Bone marrow (tissue), 2 donors: ENCODE measurements around the gene MGAT4A.
"Not testable (repeated sequence)": the region's sequence is repeated elsewhere in the genome, so short reads cannot be mapped to it uniquely, and the experiment has no call there.

Experiments
- DNase-seq, 2 donors: peaks; one replicate each; lab custom pipeline; 2025; lab: John Stamatoyannopoulos, UW

The MGAT4A gene

DNA sequence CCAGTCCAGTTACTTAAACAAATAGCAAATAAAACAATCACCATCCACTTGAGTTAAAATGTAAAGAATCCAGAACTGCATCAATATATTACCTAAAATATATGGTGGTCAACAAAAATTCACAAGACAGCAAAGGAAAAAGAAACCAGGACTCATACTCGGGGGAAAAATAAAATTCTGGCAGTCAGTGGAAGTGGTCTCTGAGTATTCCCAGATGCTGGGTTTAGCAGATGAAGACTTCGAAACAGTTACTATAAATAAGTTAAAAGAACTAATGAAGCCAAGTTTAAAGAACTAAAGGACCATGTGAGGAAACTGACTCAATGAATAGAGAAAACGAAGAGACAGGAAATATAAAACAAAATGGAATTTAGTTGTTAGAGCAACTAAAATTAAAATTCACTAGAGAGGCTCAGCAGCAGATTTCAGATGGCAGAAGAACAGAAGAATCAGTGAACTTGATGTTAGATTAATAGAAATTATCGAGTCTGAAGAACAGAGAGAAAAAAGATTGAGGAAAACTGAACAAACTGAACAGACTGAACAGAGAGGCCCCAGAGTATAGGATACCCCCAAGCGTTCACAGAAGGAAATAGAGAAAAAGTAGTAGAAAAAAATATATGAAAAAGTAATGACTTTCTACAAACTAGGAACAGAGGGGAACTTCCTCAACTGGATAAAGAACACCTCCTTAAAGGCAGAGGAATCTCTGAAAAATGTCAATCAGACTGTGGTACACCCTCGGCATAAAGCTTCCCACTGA lies 27.9 kb downstream of the MGAT4A start:
- no peak for DNase-seq

DNA sequence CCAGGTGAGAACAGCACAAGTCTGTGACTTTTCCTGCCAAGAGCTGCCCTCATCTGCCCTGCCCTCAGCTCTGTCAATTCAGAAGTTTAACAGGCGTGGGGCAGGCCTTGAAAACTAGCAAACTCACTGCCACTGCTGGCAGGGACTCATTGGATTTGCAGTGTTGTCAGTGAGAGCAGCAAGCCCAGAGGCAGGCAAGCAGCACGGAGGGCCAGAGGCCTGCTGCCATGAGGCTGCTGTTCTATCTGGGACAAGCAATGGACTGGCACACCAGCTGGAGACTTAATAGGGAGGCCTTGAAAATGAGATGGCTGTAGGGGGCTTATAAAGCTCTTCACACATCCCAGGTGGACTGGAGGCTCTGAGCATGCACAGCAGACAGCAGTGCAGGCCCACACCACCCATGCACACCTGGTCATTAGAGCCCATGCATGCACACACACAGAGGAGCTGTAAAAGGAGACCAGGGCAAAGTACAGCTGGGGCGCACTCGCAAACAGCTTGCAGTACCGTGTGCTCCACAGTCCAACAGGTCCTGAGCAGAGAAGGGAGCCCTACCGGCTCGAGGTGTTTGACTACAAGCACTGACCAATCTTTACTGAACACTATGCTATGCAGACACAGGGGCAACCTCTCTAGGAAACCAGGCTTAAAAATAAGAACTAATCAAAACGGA lies 28.7 kb downstream of the MGAT4A start:
- no peak for DNase-seq

DNA sequence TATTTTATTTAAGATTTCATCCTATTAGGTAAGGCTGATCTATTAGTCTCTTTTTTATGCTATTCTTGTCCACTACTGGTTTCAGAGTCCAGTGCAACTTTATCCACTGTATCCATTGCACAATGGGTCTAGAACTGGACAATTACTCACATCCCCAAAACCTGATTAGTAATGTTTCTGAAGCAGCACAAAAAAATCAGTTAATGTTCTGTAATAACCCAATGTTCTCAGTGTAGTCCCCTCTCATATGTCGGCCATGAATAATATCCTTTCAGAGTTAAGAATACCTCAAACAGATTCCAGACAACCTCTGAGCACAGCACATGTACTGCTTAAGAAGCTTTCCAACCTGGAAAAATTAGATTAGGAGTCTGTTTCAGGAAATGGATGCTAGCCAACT lies 29.7 kb downstream of the MGAT4A start:
- no peak for DNase-seq

DNA sequence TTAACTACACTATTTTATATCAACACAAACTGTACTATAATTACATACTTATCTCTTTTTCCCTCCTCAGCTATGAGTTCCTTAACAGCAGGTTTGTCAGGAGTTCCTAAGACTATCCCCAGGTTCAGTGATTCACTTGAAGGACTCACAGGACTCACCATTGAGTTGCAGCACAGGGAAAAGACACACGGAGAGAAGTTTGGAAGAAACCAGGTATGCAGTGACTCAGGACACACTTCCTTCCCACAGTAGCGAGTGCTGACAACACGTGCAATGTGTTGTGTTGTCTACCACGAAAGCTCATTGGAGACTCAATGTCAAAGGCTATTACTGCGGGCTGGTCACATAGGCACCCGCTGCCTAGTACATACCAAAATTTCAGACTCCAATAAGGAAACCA lies 32.0 kb downstream of the MGAT4A start:
- no peak for DNase-seq

DNA sequence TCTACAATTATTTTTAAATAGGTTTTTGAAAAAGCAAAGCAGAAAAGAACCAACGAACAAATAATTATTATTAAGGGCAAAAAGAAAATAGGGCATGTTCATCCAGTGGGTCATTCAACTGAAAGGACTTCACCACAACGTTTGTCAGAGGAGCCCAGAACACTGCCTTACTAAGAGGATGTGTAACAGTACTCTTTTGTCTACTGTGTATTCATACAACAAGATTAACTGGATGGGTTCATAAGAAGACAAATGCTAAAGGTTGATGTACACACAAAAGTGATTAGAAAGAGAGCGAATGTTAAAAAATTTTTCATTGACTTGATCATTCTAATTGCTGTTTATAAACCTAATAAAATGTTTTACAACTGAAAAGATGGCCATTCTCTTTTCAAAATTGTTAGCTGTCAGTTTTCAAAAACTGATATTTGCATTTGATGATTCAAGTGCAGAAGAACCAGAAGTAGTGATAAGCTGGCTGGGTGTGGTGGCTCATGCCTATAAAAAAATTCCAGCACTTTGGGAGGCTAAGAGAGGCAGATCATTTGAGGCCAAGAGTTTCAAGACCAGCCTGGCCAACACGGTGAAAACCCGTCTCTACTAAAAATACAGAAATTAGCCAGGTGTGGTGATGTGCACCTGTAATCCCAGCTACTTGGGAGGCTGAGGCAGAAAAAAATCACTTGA lies 33.1 kb downstream of the MGAT4A start:
- DNase-seq = no peak

DNA sequence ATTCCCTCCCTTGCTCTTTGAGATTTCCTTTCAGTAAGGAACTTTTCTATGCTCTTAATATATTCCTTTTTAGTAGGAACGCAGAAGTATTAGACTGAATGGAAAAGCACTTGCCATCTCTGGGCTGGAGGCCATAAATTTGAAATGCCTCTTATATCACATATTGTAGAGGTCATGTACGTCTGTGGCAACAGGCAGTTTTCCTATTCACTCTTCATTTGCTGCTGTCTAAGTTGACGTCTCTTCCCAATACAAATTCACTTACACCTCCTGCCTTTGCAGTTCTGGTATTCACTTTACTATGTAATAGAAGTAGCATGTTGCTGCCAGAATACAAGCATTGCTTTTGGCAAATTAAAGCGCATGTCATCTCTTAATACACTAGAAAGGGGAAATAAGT lies 34.7 kb downstream of the MGAT4A start:
- DNase-seq = no peak

DNA sequence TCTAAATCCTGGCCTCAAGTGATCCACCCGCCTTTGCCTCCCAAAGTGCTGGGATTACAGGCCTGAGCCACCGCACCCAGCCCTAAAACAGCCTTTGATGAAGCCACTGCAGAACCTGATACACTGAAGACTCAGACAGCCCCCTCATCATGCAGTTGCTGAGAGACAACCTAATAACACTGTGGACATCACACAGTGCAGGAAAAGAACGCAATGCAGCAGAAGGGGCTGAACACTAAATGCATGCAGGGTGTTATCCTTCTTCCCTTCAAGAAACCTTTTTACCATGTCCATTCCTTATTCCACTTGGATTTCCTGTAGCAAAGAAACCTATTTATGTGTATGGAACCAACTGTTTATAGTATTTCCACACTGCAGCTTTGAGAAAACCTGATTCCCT lies 35.7 kb downstream of the MGAT4A start:
- DNase-seq = no peak

DNA sequence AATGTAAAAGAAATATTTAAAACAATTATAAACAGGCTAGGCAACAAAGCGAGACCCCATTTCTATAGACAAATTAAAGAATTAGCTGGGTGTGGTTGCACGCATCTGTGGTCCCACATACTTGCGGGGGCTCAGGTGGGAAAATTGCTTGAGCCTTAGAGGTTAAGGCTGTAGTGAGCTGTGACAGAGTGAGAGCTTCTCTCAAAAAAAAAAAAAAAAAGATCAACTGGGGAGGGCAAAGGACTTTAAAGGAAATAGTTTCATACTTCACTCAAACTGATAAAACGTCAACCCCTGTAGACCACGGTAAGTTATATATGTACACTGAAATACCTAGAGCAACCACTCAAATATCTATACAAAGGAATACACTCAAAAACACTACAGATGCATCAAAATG lies 37.5 kb downstream of the MGAT4A start:
- DNase-seq = no peak

DNA sequence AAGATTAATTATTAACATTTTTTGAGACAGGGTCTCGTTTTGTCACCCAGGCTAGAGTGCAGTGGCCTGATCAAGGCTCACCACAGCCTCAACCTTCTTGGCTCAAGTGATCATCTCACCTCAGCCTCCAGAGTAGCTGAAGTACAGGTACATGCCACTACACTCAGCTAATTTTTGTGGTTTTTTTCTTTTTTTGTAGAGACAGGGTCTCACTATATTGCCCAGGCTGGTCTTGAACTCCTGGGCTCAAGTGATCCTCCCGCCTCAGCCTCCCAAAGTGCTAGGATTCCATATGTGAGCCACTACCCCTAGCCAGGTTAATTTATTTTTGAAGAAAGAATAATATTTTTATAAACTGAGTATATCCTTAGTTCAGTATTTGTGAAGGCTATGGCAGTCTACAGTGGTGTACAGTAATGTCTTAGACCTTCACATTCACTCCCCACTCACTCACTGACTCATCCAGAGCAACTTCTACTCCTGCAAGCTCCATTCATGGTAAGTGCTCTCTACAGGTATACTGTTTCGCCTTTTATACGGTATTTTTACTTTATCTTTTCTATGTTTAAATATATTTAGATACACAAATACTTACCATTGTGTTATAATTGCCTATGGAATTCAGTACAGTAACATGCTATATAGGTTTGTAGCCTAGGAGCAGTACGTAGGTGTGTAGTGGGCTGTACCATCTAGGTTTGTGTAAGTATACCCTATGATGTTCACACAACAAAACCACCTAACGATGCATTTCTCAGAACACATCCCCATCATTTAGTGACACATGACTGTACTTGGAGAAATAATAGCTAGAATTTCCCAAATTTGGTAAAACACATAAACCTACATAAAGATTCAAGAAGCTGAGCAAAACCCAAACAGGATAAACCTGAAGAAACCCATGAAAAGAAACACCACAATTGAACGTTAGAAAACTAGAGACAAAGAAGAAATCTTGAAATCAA lies 38.6 kb downstream of the MGAT4A start:
- no peak for DNase-seq

DNA sequence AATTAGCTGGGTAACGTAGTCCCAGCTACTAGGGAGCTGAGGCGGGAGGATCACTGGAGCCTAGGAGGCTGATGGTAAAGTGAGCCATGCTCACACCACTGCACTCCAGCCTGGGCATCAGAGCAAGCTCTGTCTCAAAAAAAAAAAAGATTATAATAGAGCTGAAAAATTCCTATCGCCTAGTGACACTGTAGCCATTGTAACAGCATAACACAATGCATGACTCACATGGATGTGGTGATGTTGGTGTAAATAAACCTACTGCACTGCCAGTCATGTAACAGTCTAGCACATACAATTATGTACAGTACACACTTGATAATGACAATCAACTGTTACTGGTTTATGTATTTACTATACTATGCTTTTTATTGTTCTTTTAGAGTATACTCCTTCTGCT lies 39.6 kb downstream of the MGAT4A start:
- no peak for DNase-seq

DNA sequence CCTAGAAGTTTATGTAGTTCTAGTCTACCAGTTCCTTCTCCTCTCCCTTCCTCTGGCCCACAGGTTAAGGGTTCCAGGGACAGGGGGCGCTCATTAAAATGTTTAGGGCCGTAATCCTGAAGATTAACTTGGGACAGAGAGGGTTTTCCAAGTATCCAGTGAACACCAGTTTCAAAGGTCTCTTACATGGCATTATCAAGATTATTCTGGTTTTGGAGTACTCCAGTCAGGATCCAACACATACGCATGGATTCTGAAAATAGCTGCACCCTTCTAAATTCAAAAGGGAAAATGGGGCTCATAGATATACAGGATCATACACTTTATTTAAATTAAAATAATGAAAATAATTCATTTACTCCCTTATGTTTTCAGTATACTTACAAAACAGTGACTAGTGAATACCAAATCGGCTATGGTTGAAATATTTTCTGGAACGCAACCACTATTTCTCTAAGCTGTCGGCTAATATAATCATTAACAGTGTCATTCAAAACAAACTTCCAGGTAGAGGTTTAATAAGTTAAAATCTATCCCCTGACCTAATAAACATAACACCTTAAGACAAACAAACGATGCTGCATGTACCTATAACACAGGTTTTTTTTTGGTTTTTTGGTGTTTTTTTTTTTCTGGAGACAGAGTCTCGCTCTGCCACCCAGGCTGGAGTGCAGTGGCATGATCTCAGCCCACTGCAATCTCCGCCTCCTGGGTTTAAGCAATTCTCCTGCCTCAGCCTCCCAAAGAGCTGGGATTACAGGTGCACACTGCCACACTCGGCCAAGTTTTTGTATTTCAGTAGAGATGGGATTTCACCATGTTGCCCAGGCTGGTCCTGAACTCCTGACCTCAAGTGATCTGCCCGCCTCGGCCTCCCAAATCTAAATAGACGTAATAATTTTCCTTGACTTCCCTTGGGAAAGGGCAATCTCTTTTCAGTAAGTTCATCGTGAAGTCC lies 44.7 kb downstream of the MGAT4A start:
- no peak for DNase-seq

DNA sequence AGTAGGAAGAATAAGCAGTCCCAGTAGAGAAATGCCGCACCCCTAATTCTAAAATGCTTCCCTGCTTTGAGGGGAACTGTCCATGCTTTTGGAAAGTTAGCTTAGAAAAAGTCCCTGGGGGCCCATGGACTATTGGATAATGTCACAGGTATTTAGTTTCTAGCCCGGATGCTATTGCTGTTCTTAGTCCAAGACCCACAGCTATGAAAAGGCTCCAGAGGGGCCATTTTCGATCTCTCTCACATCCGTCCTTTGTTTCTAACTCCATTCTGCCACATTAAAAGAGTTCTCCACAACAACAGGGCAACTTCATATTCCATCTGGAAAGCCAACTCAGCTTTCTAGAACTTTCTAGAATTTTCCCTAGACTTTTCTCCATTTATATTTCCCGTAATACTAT lies 47.2 kb downstream of the MGAT4A start:
- no peak for DNase-seq

DNA sequence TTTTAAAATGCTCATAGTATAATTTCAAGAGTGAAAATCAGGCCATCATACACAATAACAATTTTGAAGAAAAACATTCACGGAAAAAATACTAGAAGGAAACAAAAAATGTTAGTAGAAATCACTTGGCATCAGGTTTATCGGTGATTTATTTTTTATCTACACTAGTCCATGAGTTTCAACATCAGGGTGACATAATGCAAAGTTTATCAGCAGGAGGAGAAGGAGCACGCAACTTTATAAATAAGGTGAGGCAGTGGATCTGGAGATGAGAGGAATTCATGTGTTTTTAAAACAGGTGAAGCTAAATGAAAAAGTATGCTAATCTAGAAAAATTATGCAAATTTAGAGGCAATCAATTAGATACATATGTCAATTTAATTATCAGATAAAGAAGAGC lies 54.2 kb downstream of the MGAT4A start:
- DNase-seq = no peak

DNA sequence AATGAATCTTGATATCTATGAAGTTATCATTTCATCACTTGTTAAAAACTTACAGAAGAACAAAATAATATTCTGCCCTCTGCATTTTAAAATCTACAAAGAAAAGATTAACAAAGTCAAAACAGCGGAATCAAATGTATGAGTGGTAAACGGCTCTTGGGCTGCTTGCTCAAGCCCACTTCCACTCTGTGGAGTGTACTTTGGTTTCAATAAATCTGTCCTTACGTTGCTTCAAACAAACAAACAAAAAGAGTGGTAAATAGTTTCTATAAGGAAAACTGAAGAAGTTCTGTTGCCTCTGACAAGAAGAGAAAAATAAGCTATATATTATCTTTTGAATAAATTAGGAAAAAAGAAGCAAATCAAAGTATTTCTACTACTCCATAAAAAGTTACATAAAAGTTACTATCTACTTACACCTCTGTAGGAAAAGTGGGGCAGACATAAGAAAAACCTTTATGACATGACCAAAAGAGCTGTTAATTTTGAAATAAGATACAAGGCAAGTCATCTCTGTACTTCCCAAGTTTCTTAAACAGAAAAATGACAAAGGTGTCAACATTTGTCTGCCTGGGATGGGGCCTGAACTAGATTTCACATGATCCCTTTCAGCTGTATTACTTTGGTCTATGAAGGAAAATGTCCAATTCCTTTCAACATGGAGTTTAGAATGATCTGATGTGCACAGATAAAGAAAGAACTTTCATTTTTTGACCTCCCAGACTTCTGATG lies 56.5 kb downstream of the MGAT4A start:
- DNase-seq = no peak

DNA sequence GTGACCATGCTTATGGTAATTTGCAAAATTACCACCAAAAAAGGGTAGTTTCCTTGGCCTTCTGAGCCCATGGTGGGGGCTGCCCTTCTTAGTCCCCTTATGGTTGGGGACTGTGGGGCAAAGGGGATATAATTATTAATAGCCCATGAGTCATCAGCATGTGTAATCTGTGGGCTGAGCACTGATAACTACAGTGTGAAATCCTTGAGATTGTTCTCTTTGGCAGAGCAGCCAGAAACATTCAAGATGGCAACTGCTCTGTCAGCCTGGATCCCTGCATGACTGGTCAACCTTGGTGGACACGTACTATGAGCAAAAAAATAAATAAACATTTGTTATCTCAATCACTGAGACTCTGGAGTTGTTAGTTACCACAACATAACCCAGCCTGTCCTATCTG lies 61.3 kb downstream of the MGAT4A start:
- DNase-seq = no peak

DNA sequence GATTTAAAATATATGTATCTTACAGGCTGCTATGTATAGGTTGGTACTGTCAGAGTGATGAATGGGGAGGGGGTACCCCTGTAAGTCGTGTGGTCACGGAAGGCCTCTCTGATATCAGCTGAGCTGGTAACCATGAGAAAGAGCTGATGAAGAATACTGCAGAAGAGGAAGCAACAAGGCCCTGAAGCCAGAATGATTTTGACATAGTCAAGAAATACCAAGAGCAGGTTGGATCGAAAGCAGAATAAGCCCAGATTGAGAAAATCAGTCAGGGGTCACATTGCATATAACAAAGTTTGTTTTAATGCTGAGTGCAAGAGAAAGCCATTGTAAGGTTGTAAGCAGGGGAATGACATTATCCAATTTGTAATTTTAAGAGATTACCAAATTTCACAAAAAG lies 65.3 kb downstream of the MGAT4A start:
- DNase-seq = no peak

DNA sequence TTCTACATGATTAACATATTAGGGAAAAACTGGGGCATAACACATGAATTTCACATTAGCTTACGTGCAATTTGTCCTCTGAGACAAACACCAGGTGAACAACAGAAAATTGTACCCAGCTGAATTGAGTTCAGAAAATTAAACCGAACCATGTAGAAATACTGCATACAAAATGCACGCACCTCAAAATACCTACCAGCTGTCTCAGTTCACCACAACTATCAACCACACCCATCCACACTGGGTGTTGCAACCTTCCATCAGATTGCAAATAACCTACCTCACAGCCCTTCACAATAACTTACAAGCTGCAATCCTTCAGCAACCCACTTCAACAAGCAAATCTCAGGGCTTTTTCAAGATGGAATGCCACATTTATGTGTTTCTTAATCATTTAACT lies 66.6 kb downstream of the MGAT4A start:
- no peak for DNase-seq

DNA sequence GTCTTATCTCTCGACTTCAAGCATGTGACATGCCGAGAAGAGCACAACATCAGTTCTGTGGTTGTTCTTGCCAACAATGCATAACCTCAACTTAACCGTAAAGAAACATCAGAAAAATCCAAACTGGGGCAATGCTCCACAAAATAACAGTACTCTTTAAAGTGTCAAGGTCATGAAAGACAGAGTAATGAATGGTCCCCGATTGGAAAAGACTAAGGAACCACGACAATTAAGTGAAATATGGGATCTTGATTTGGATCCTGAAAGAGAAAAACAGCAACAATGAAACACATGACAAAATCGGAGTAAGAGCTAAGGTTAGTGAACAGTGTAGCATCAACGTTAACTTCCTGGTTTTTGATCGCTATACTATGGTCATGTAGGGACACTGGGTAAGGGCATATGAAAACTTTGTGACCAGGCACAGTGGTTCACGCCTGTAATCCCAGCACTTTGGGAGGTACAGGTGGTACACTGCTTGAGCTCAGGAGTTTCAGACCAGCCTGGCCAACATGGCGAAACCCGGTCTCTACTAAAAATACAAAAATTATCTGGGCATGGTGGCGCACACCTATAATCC lies 67.3 kb downstream of the MGAT4A start:
- DNase-seq = no peak

DNA sequence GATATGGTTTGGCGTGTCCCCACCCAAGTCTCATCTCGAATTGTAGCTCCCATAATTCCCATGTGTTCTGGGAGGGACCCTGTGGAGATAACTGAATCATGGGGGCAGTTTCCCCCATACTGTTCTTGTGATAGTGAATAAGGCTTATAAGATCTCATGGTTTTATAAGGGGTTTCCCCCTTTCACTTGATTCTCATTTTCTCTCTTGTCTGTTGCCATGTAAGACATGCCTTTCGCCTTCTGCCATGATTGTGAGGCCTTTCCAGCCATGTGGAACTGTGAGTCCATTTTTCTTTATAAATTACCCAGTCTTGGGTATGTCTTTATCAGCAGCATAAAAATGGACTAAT lies 71.5 kb downstream of the MGAT4A start:
- DNase-seq = not testable (repeated sequence)
